GM21528 (cell line): Measurements from ENCODE around the gene TREM1.
"Not testable (repeated sequence)": the region's sequence is repeated elsewhere in the genome, so short reads cannot be mapped to it uniquely, and the experiment has no call there.

ENCODE experiments used
- ATAC-seq: cut with Tn5 transposase; IDR thresholded peaks from one replicate; pipeline ENCODE4 v1.9.1; 2021; ENCODE audit warnings: mild to moderate bottlenecking, moderate library complexity; ENCODE audit not compliant: unreplicated experiment, low FRiP score

Gene TREM1

GRCh38 chr6:41298785-41299502, 12.5 kb upstream of the TREM1 start:
- no peak for ATAC-seq

DNA sequence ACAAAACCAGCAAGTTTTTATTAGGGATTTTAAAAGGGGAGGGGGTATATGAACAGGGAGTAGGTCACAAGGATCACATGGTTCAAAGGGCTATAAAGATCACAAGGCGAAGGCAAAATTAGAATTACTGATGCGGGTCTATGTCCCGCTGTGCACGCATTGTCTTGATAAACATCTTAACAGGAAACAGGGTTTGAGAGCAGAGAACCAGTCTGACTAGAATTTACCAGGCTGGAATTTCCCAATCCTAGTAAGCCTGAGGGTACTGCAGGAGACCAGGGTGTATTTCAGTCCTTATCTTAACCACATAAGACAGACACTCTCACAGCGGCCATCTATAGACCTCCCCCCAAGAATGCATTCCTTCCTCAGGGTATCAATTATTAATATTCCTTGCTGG, 10.8 kb upstream of the TREM1 start:
- ATAC-seq, result not testable (repeated sequence)

GRCh38 chr6:41294214-41294872, 7.9 kb upstream of the TREM1 start:
- no peak for ATAC-seq

DNA sequence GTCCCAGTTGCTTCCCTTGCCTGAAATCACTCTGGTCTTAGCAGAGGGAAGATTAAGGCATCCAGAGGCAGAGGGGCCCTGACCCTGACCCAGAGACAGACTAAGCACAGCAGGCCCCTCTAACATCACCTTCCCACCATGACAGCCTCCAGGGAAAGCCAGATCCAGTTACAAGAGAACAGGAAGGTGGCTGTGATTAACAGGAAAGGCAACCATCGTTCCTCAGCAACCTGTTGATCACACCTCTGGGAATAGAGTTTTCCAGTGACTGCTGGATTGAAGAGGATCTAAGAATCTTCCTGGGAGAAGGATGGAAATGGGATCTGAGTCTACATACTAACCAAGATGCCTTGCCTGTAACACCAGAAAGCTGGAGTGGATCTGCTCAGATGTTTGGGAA, 5.2 kb upstream of the TREM1 start:
- no peak for ATAC-seq

GRCh38 chr6:41289815-41290214, 3.3 kb upstream of the TREM1 start:
- ATAC-seq, result no peak

DNA sequence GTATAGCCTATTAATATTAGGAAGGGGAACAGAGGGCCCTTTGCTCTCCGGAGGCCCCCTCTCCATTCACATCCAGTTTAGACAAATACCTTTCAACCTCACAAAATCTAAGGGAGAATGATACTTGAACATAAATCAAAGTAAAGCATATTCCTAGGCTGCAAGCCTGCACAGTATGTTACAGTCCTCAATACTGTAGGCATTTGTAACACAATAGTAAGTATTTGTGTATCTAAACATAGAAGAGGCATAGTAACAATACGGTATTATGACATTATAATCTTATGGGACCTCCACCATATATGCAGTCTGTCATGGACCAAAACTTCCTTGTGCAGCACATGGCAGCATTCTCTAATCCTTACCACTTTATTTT, 2.3 kb upstream of the TREM1 start:
- no peak for ATAC-seq

- no peak for ATAC-seq
These were observed 1.7 kb upstream of the TREM1 start for GRCh38 chr6:41288030-41288753.

DNA sequence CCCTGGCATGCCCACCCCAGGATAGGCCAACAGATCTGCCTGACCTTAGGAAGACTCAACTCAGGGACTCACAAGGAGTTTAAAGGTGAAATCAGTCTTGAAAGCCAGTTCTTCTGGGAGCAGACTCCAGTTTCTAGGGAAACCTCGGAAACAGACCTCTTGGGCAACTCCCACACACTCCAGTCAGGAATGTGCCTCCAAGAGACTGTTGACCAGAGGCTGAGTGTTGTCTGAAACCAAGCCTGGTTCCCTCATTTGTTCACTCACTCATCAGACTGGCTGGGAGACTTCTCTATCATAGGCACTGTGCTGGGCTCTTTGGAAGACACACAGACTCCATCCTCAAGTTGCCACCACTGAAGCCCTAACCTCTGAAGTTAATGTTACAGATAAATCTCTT, 1.8 kb downstream of the TREM1 start:
- ATAC-seq, result no peak

- no peak for ATAC-seq
These were observed 2.9 kb downstream of the TREM1 start for GRCh38 chr6:41283600-41283999.

GRCh38 chr6:41280381-41281057, 6.0 kb downstream of the TREM1 start:
- ATAC-seq, result no peak

GRCh38 chr6:41278699-41279405, 7.6 kb downstream of the TREM1 start:
- ATAC-seq, result no peak

GRCh38 chr6:41277605-41278004, 8.9 kb downstream of the TREM1 start:
- no peak for ATAC-seq

DNA sequence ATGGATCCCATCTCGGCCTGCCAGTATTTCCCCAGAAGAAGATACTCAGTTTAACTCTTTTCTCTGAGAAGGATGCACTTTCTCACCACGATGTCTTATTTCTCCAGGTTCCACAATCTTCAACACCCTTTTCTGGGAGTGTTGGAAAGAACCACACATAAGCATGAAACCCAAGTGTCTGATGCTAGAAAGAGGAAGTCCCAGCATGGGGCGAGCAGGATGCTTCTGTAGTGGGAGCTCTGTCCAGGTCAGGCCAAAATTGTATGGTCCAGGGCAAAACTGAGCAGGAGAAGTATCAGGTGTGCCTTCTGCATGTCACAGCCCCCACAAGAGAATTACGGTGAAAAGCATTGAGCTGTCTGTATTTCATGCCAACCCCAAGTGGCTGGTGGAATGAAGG, 11.0 kb downstream of the TREM1 start:
- ATAC-seq, result no peak

- ATAC-seq, result no peak
These were observed 12.2 kb downstream of the TREM1 start for GRCh38 chr6:41274256-41274655.

DNA sequence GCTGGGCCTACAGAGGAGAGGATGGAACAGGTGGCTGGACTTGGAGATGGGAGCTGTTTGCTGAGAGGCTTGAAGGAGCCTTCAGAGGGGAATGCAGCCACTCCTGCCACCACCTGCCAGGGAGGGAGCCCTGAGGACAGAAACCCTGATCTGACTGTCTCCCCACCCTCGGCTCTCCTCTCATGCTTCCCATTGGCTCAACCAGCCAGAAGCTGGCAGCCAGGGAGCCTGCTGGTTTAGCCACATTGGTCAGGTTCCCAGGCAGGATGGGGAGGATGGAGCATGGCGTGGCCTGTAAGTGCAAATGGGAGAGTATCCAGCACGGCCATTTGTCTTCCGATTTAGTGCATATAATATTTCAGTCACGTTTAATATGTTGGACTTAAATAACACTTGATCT, 12.8 kb downstream of the TREM1 start:
- no peak for ATAC-seq

GRCh38 chr6:41272591-41273240, 13.8 kb downstream of the TREM1 start:
- no peak for ATAC-seq

- no peak for ATAC-seq
These were observed 14.5 kb downstream of the TREM1 start for GRCh38 chr6:41271901-41272395.

DNA sequence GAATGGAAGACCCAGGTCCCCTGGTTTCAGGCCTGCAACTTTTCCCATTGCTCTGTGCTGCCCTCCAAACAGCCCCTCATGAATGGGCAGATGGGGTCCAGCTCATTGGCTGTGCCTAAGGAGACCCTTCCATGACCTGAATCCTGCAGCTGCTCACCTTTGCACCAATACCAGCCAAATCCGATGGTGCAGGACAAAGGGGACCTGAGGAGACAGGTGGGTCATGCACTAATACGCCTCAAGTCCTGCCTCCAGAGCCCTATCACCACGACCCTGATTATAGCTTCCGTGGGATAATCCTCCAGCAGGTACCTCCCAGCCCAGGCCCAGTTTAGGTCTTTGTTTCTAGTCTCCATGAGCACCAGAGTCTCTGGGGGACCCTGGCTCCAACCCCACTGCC, 16.8 kb downstream of the TREM1 start:
- ATAC-seq, result no peak

DNA sequence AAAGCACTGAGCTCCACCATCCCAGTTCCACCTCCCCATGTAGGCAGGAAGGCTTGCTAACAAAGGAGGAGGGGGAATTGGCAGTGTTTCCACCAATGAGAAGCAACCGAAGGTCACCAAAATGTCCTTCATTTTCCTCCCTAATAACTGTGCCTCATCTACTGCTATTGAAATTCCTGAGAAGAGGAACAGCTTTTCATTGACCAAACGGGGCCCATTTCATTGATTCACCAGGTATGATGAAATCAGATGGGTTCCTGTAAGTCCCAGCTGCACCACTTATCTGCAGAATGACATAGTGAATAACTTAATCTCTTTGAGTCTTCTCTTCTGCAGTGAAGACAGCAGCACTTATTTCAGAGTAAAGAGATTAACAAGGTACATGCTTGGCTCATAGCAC, 17.3 kb downstream of the TREM1 start:
- no peak for ATAC-seq

GRCh38 chr6:41268478-41268877, 18.0 kb downstream of the TREM1 start:
- ATAC-seq, result no peak
